Ovary (tissue), 9 donors: Measurements from ENCODE around the gene TERT. TPM values are rescaled to one million over a fixed set of nuclear protein-coding genes. Genes with fewer than 3 reads are reported as not detected.
"Not testable (repeated sequence)": the region's sequence is repeated elsewhere in the genome, so short reads cannot be mapped to it uniquely, and the experiment has no call there.

Experiments
- DNase-seq, 5 donors: peaks; one replicate each; pipeline ENCODE4 v3.0.0-alpha.2; 2019 to 2020
- H3K27ac ChIP-seq, 2 donors: fragments of 200-600 bp; one replicate each; pipeline versions ENCODE4 v1.5.1 to v1.8.0; 2019 to 2022
- H3K27me3 ChIP-seq: fragments of 200-600 bp; one replicate; pipeline ENCODE4 v1.8.0; 2022
- H3K36me3 ChIP-seq: fragments of 200-600 bp; sonication (generic); one replicate; pipeline ENCODE4 v1.5.1; 2019
- H3K4me1 ChIP-seq: one replicate; pipeline ENCODE4 v1.8.1; 2013; ENCODE audit warnings: mild to moderate bottlenecking, moderate library complexity; ENCODE audit not compliant: insufficient read depth
- H3K4me3 ChIP-seq: fragments of 200-600 bp; sonication (generic); one replicate; pipeline ENCODE4 v1.5.1; 2017
- H3K9me3 ChIP-seq, 2 donors: fragments of 200-600 bp in 1 of 2; sonication (generic) in 1 of 2; one replicate each; pipeline versions ENCODE4 v1.5.1 to v1.8.1; 2013 to 2019; ENCODE audit warnings: mild to moderate bottlenecking in 1 of 2, moderate library complexity in 1 of 2
- EP300 ChIP-seq: sonication (generic); formaldehyde crosslinking; IDR thresholded peaks from one replicate; pipeline ENCODE4 v1.6.1; 2017; ENCODE audit warnings: antibody characterized with exemption
- POLR2A ChIP-seq: fragments of 450-650 bp; IDR thresholded peaks from one replicate; pipeline ENCODE4 v1.6.1; 2017; ENCODE audit warnings: antibody characterized with exemption, mild to moderate bottlenecking, moderate library complexity
- WGBS, 3 donors: extraction: QIAGEN DNeasy Blood & Tissue Kit in 1 of 3; methylation state at CpG; one replicate each; pipeline versions ENCODE4 v1.1.5 to v1.1.7; 2013 to 2017; 5-methylcytosine and 5-hydroxymethylcytosine counted together
- intact Hi-C, 4 donors: fragments of 100-400 bp; cut with DNase I; formaldehyde crosslinking; loops; one replicate each; pipeline versions ENCODE4 v1.11.0 to v1.15.1; 2022 to 2023
- polyA plus RNA-seq, 2 donors: library from polyadenylated mRNA; stranded (reverse); fragments of 200-250 nt in 1 of 2; fragments of 350-450 nt in 1 of 2; fragmentation: Illumina TruSeq in 1 of 2; extraction: RNeasy Lipid Tissue Mini Kit (QIAGEN cat#74804) in 1 of 2; gene quantifications; one replicate each; pipeline ENCODE4 v1.2.3, GENCODE V29; 2013 to 2014
- total RNA-seq, 7 donors: library from RNA; depleted of rRNA in 2 of 7; stranded (reverse); fragments of >200 nt in 2 of 7; fragmentation: NEBNext Ultra II Directional in 3 of 7; extraction: Animal tissue kit (Norgen Biotek cat#: 25700) in 3 of 7; gene quantifications; one replicate each; pipeline versions ENCODE4 v1.1.0 to v1.2.4, GENCODE V29; 2016 to 2023
- TF ChIP-seq, protein P1 (sequence below), 3 donors: fragments of 450-650 bp in 2 of 3; fragments of 200-600 bp in 1 of 3; IDR thresholded peaks; one replicate each; pipeline versions ENCODE4 v1.5.1 to v1.8.0; 2016 to 2022; ENCODE audit warnings: antibody characterized with exemption in 3 of 3, mild to moderate bottlenecking in 1 of 3
- donor health status: DM: no; HTN: no; CAD: no; lungs with moderate emphysema.
- donor health status: DM: no; HTN: no; CAD: no.
- donor health status: Bipolar disorder and iron deficiency.
- donor health status: DM: yes; HTN: yes; CAD: no.
- donor health status: DM: no; HTN: no; CAD: no.
- donor health status: DM: yes; HTN: yes; CAD: no.

TERT gene
- total and polyA plus RNA-seq, 9 donors: 0.10 to 3.1 TPM; not detected in 7

DNA sequence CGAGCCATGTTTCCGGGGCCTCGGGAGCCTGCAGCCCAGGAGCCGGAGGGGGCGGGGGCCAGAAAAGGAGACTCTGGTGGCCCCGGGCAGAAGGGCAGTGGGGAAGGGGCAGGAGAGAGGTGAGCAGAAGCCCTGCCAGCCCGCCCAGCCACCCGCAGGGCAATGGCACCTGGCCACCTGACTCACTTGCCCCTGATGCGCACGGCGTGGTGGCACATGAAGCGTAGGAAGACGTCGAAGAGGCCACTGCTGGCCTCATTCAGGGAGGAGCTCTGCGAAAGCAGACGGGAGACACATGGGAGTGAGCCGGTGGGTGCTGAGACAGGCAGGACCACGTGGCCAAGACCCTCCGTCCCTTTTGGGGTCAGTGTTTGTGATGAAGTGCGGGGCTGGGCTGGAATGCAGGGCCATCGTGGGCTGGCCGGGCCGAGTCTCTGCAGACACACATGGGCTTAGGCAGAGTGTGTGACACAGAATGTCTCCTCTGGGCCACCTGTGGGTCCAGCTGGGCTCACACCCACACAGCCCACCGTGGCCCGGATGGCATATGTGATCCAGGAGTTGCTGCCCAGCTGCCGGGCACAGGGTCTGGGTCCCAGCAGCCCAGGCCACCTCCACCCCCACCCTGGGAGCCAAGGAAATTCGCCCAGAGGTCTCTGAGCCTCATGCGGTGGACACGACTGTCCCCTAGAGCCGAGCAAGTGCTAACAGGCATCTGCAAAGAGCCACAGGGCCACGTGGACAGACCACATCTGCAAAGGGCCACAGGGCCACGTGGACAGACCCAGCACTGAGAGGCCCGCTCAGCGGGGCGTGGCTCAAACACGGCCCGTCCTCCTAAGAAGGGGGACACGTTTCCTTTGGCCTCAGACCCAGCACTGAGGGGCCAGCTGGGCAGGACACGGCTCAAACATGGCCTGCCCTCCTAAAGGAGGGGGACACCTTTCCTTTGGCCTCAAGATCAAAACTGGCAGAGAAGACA, 23.6 kb downstream of the TERT start:
- H3K4me3 ChIP-seq: no peak overlapping the region
- H3K4me1 ChIP-seq: no peaks in the 10 kb centered on the region
- TF ChIP-seq POLR2A (no peak), EP300 (no peak)
- TF ChIP-seq, protein P1, sequence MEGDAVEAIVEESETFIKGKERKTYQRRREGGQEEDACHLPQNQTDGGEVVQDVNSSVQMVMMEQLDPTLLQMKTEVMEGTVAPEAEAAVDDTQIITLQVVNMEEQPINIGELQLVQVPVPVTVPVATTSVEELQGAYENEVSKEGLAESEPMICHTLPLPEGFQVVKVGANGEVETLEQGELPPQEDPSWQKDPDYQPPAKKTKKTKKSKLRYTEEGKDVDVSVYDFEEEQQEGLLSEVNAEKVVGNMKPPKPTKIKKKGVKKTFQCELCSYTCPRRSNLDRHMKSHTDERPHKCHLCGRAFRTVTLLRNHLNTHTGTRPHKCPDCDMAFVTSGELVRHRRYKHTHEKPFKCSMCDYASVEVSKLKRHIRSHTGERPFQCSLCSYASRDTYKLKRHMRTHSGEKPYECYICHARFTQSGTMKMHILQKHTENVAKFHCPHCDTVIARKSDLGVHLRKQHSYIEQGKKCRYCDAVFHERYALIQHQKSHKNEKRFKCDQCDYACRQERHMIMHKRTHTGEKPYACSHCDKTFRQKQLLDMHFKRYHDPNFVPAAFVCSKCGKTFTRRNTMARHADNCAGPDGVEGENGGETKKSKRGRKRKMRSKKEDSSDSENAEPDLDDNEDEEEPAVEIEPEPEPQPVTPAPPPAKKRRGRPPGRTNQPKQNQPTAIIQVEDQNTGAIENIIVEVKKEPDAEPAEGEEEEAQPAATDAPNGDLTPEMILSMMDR (IDR thresholded peaks at IDR 0.05): no peak
- 89 to 91% (median 90%) methylated on average over 35 to 39 of the region's 39 CpGs for whole genome bisulfite sequencing, 3 donors
- no peak overlapping the region for H3K27ac ChIP-seq
- no peak for DNase-seq
- H3K9me3 ChIP-seq: no peaks in the 10 kb centered on the region
- H3K27me3 ChIP-seq: no peaks in the 10 kb centered on the region
- no peaks in the 10 kb centered on the region for H3K36me3 ChIP-seq
- intact Hi-C loops: no loop called here

DNA sequence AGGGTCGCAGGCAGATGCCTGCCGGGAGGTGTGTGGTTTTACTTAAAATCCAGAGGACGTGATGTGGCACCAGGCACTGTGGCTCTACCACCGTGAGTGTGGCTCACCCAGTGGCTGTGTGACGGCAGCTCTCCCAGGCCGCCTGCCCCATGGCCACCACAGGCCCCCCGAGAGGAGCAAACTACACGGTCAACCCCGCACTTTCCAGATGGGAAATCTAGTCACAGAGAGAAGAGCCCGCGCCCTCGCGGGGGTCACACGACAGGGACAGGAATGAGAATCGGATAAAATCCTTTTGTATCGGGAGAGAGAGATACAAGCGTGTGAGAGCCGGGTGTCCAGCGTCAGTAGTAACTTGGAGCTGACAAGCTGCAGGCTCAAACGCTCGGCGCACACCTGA, 24.4 kb downstream of the TERT start:
- H3K27me3 ChIP-seq: no peaks in the 10 kb centered on the region
- 89 to 94% (median 91%) methylated on average over 22 of the region's 22 CpGs for WGBS, 3 donors
- no peaks in the 10 kb centered on the region for H3K4me1 ChIP-seq
- H3K27ac ChIP-seq: no peak overlapping the region
- H3K9me3 ChIP-seq: no peaks in the 10 kb centered on the region
- no peak for DNase-seq
- intact Hi-C loops: no loop called here
- TF ChIP-seq EP300: no peak
- no peak for TF ChIP-seq POLR2A
- TF ChIP-seq, protein P1 (IDR thresholded peaks at IDR 0.05): no peak
- no peak overlapping the region for H3K4me3 ChIP-seq
- H3K36me3 ChIP-seq: no peaks in the 10 kb centered on the region

DNA sequence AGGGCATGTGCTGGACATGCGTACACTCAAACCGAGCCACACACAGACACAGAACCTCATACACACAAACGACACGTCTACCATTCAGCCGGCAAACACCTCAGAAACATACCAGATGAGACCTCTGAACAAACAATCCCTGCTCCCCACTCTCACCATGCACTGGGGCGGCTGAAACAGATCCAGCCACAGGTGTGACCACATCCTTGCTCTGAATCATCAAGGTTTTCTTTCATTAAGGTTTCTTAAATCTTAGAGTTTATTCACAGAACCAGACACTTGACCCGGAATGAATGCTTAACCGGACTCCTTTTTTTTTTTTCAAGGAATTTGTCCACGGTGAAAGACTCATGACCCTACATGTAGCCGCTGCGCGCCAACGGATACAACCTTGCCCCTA, 26.2 kb downstream of the TERT start:
- Histone ChIP-seq H3K27ac (no peak overlapping the region), H3K4me1 (no peaks in the 10 kb centered on the region), H3K9me3 (no peaks in the 10 kb centered on the region), H3K36me3 (no peaks in the 10 kb centered on the region), H3K4me3 (no peak overlapping the region), H3K27me3 (no peaks in the 10 kb centered on the region)
- no peak for DNase-seq
- 89 to 91% (median 91%) methylated on average over 13 of the region's 13 CpGs for WGBS, 3 donors
- no peak for TF ChIP-seq POLR2A
- TF ChIP-seq, protein P1 (IDR thresholded peaks at IDR 0.05): no peak
- no peak for TF ChIP-seq EP300
- intact Hi-C loops: no loop called here

DNA sequence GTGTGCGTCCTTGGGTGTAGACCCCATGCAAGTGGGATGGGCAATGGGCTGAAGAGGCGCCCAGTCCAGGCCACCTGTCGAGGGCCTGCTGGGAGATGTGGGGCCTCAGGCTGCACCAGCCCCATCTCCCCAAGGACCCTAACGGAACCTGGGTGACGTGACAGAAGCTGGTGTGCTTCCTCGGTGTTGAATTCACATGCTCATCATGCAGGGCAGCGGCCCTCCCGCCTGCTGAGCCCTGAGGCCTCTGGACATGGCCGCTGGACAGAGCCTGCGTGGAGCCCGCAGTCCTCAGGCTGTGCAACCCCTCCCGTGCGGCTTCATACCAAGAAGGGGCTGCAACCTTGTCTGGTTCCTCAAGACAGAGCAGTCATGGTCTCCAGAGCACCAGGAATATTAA, 26.8 kb downstream of the TERT start:
- 83 to 88% (median 84%) methylated on average over 13 of the region's 13 CpGs for WGBS, 3 donors
- no peaks in the 10 kb centered on the region for H3K27me3 ChIP-seq
- intact Hi-C loops: no loop called here
- TF ChIP-seq EP300 (no peak), POLR2A (no peak)
- TF ChIP-seq, protein P1 (IDR thresholded peaks at IDR 0.05): no peak
- peaks cover 0 to 3% of the 10 kb centered on the region in 2 donors for H3K9me3 ChIP-seq
- no peak overlapping the region for H3K27ac ChIP-seq
- H3K36me3 ChIP-seq: no peaks in the 10 kb centered on the region
- no peaks in the 10 kb centered on the region for H3K4me1 ChIP-seq
- H3K4me3 ChIP-seq: no peak overlapping the region
- no peak for DNase-seq

DNA sequence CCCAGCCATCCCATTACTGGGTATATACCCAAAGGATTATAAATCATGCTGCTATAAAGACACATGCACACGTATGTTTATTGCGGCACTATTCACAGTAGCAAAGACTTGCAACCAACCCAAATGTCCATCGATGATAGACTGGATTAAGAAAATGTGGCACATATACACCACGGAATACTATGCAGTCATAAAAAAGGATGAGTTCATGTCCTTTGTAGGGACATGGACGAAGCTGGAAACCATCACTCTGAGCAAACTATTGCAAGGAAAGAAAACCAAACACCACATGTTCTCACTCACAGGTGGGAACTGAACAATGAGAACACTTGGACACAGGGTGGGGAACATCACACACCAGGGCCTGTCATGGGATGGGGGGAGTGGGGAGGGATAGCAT, 27.4 kb downstream of the TERT start:
- H3K9me3 ChIP-seq, DNase-seq, H3K4me3 ChIP-seq, H3K27ac ChIP-seq, intact Hi-C loops, H3K4me1 ChIP-seq, H3K27me3 ChIP-seq, H3K36me3 ChIP-seq: not testable (repeated sequence)
- WGBS, 3 donors: 86 to 89% (median 88%) methylated on average over 5 of the region's 5 CpGs
